ENCODE data around the gene PARM1. TPM values are rescaled to one million over a fixed set of nuclear protein-coding genes. Genes with fewer than 3 reads are reported as not detected.

Gene PARM1
- total RNA-seq, 8 experiments from 2014 or later: 0.21 to 29.5 (median 2.2) TPM

GRCh38 chr4:75025431-75025830 is 92.5 kb downstream of the PARM1 start:
- Histone ChIP-seq H3K4me1 (replicated peaks in 1 of 2) (no peaks in the 10 kb centered on the region), H3K27ac (no peak overlapping the region), H3K4me3 (no peak overlapping the region)
- WGBS, 10 experiments: 0 to 95% (median 79%) methylated on average over 1 to 5 of the region's 5 CpGs
- in situ Hi-C loops (cut with MboI; ENCODE audit: low pct_unique_long_range_greater_than_20kb in 2 of 9, low sequenced_read_pairs in 9 of 9, unreplicated experiment in 9 of 9): no loop called here
- ATAC-seq (replicated peaks in 6 of 8): no peak

- ATAC-seq (replicated peaks in 6 of 8): no peak
- Histone ChIP-seq H3K4me1 (replicated peaks in 1 of 2) (no peaks in the 10 kb centered on the region), H3K4me3 (no peak overlapping the region), H3K27ac (no peak overlapping the region)
- in situ Hi-C loops (cut with MboI; ENCODE audit: low pct_unique_long_range_greater_than_20kb in 2 of 9, low sequenced_read_pairs in 9 of 9, unreplicated experiment in 9 of 9): no loop called here
- WGBS, 10 experiments: 15 to 98% (median 82%) methylated on average over 3 to 6 of the region's 6 CpGs; no CpG with 5 or more reads in 2 of the 10 experiments
Observed at GRCh38 chr4:75028196-75028854, 95.4 kb downstream of the PARM1 start.

DNA sequence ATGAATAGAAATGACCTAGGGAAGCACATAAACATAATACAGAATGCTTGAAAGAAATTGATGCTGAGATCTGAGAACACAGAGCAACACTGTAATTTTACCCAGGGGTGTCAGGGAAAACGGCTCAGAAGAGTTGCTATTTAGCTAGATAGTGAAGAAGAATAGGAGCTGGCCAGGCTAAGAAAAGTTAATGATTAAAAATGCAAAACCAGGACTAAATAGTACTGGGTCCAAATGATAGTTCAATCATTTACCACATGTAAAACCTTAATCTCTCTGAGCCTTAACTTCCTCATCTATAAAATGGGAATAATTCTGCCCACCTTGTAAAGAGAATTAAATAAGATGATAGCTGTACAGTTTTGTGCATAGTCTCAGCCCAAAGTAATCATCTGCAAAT is 97.1 kb downstream of the PARM1 start:
- no peak for ATAC-seq (replicated peaks in 6 of 8)
- H3K4me1 ChIP-seq (replicated peaks in 1 of 2): peaks cover 0 to 8% of the 10 kb centered on the region in 2 donors
- in situ Hi-C loops (cut with MboI; ENCODE audit: low pct_unique_long_range_greater_than_20kb in 2 of 9, low sequenced_read_pairs in 9 of 9, unreplicated experiment in 9 of 9): no loop called here
- H3K27ac ChIP-seq: no peak overlapping the region
- 0 to 75% (median 29%) methylated on average over 1 of the region's 1 CpG for WGBS, 10 experiments
- H3K4me3 ChIP-seq: no peak overlapping the region

GRCh38 chr4:75030649-75031235 is 97.8 kb downstream of the PARM1 start:
- Histone ChIP-seq H3K27ac (no peak overlapping the region), H3K4me1 (replicated peaks in 1 of 2) (peaks cover 0 to 8% of the 10 kb centered on the region in 2 donors), H3K4me3 (no peak overlapping the region)
- in situ Hi-C loops (cut with MboI; ENCODE audit: low pct_unique_long_range_greater_than_20kb in 2 of 9, low sequenced_read_pairs in 9 of 9, unreplicated experiment in 9 of 9): no loop called here
- WGBS, 10 experiments: 0 to 100% (median 93%) methylated on average over 1 to 3 of the region's 3 CpGs; no CpG with 5 or more reads in 3 of the 10 experiments
- no peak for ATAC-seq (replicated peaks in 6 of 8)

DNA sequence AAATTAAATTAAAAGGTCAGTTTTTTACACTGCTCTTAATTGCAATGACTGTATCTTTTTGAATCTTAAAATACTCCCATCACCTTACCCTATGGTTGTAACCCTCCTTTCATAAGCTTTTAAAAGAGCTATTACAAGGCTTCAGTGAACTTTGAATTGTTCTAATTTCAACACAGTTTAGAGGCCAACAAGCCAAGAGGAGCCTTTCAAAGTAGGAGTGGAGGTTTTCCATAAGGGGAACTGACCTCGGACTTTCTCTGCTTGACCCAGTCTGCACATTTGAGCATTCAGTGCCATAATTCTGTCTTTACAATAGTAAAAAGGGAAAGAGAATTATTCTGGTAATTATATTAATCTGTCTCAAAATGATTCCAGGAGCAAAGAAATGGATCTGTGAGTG is 98.9 kb downstream of the PARM1 start:
- WGBS, 10 experiments: 0 to 100% (median 82%) methylated on average over 1 of the region's 1 CpG; no CpG with 5 or more reads in 3 of the 10 experiments
- no peak for ATAC-seq (replicated peaks in 6 of 8)

GRCh38 chr4:75034523-75034922 is 101.6 kb downstream of the PARM1 start:
- ATAC-seq (replicated peaks in 6 of 8): peak in 3 of 8 experiments; percentile 39 to 73 (median 65)
- Histone ChIP-seq H3K4me3 (no peak overlapping the region), H3K4me1 (replicated peaks in 1 of 2) (peaks cover 0 to 8% of the 10 kb centered on the region in 2 donors), H3K27ac (no peak overlapping the region)
- WGBS, 10 experiments: 0 to 65% (median 19%) methylated on average over 1 to 3 of the region's 3 CpGs; no CpG with 5 or more reads in 1 of the 10 experiments
- in situ Hi-C loops (cut with MboI; ENCODE audit: low pct_unique_long_range_greater_than_20kb in 2 of 9, low sequenced_read_pairs in 9 of 9, unreplicated experiment in 9 of 9): no loop called here

More for the DNA sequence above, 98.9 kb downstream of the PARM1 start:
- in situ Hi-C loops (cut with MboI; ENCODE audit: low pct_unique_long_range_greater_than_20kb in 2 of 9, low sequenced_read_pairs in 9 of 9, unreplicated experiment in 9 of 9): no loop called here
- Histone ChIP-seq H3K4me3 (no peak overlapping the region), H3K27ac (no peak overlapping the region), H3K4me1 (replicated peaks in 1 of 2) (peaks cover 0 to 8% of the 10 kb centered on the region in 2 donors)

DNA sequence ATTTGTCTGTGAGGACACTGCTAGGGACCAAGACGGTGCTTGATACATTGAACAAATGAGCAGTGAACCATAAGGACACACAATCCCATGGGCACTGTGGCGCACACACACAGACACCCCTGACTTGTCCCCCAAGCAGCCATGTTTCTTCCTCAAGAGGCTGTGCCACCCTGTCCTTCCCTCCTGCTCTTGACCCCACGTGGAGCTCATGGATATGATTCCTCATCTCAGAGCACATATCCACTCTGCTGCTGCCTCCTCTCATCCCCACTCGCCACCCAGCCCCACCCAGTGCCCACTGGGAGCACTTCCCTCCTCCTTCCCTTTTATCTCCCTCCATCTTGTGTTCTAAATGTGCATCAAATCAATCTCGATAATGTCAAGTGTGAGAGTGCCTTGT is 102.4 kb downstream of the PARM1 start:
- H3K4me3 ChIP-seq: no peak overlapping the region
- WGBS, 10 experiments: 0 to 100% (median 29%) methylated on average over 1 to 3 of the region's 5 CpGs; no CpG with 5 or more reads in 3 of the 10 experiments
- ATAC-seq (replicated peaks in 6 of 8): no peak
- H3K27ac ChIP-seq: no peak overlapping the region
- H3K4me1 ChIP-seq (replicated peaks in 1 of 2): peaks cover 0 to 8% of the 10 kb centered on the region in 2 donors
- in situ Hi-C loops (cut with MboI; ENCODE audit: low pct_unique_long_range_greater_than_20kb in 2 of 9, low sequenced_read_pairs in 9 of 9, unreplicated experiment in 9 of 9): no loop called here

DNA sequence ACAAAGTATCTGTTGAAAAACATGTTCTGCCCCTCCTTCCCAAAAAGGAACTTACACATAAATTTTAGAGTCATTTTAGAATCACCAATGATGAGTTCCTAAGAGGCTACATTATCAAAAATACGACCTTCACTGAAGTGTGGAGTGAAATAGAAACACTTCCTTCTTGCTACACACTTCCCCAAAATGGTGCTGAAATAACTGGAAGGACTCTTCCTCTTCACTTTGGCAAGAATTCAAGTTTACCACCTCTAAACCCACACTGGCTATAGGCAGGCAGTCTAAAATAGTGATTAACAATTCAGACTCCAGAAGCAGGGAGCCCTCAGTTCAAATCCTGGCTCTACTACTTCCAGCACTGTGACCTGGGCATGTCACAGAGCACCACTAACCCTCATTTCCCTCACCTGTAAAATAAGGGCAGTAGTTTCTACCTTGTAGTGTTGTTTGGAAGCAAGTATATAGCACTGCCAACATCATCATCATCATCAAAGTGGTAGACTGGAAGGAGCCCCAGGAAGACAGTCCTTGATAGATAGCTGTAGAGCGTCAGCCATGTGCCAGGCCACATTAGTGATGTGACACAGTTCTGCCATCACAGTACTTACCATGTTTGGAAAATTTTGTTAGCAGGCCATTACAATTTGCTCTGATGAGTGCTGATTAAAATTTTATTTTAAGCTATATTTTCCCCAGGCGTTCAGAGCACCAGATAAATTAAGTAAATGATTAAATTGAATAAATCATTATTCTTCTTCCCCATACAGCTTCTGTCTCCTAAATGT is 103.3 kb downstream of the PARM1 start:
- 0 to 100% (median 94%) methylated on average over 1 to 3 of the region's 3 CpGs for WGBS, 10 experiments
- Histone ChIP-seq H3K4me3 (no peak overlapping the region), H3K27ac (no peak overlapping the region), H3K4me1 (replicated peaks in 1 of 2) (peaks cover 0 to 8% of the 10 kb centered on the region in 2 donors)
- ATAC-seq (replicated peaks in 6 of 8): no peak
- in situ Hi-C loops (cut with MboI; ENCODE audit: low pct_unique_long_range_greater_than_20kb in 2 of 9, low sequenced_read_pairs in 9 of 9, unreplicated experiment in 9 of 9): no loop called here

GRCh38 chr4:75037252-75037651 is 104.3 kb downstream of the PARM1 start:
- peaks cover 0 to 8% of the 10 kb centered on the region in 2 donors for H3K4me1 ChIP-seq (replicated peaks in 1 of 2)
- 33 to 90% (median 67%) methylated on average over 1 of the region's 1 CpG; no CpG with 5 or more reads in 3 of the 10 experiments for WGBS, 10 experiments
- no peak for ATAC-seq (replicated peaks in 6 of 8)
- no peak overlapping the region for H3K4me3 ChIP-seq
- H3K27ac ChIP-seq: no peak overlapping the region
- in situ Hi-C loops (cut with MboI; ENCODE audit: low pct_unique_long_range_greater_than_20kb in 2 of 9, low sequenced_read_pairs in 9 of 9, unreplicated experiment in 9 of 9): no loop called here

- 17 to 100% (median 82%) methylated on average over 1 to 4 of the region's 4 CpGs; no CpG with 5 or more reads in 3 of the 10 experiments for WGBS, 10 experiments
- no peak for ATAC-seq (replicated peaks in 6 of 8)
- no peak overlapping the region for H3K4me3 ChIP-seq
- H3K27ac ChIP-seq: no peak overlapping the region
- H3K4me1 ChIP-seq (replicated peaks in 1 of 2): peaks cover 0 to 8% of the 10 kb centered on the region in 2 donors
- in situ Hi-C loops (cut with MboI; ENCODE audit: low pct_unique_long_range_greater_than_20kb in 2 of 9, low sequenced_read_pairs in 9 of 9, unreplicated experiment in 9 of 9): no loop called here
Observed at GRCh38 chr4:75038376-75038775, 105.5 kb downstream of the PARM1 start.

DNA sequence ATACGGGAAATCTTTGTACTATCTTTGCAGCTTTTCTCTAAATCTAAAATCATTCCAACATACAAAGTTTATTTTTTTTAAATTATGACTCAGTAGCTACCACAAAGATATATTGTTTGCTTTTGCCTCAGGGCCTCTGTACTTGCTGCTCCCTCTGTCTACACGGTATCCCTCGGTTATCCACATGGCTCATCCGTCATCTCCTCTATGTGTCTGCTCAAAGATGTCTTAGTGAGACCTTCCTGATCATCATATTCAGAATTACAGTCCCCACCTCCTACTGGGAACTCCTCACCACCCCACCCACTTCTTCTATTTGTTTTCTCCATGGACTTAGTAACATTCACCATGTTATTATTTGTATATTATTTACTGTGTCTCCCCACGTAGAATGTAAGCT is 107.8 kb downstream of the PARM1 start:
- in situ Hi-C loops (cut with MboI; ENCODE audit: low pct_unique_long_range_greater_than_20kb in 2 of 9, low sequenced_read_pairs in 9 of 9, unreplicated experiment in 9 of 9): no loop called here
- no peak overlapping the region for H3K4me3 ChIP-seq
- 0 to 100% (median 93%) methylated on average over 1 to 5 of the region's 5 CpGs; no CpG with 5 or more reads in 1 of the 10 experiments for WGBS, 10 experiments
- peak in 2 of 8 experiments; percentile 77 for ATAC-seq (replicated peaks in 6 of 8)
- no peak overlapping the region for H3K27ac ChIP-seq
- H3K4me1 ChIP-seq (replicated peaks in 1 of 2): no peaks in the 10 kb centered on the region

DNA sequence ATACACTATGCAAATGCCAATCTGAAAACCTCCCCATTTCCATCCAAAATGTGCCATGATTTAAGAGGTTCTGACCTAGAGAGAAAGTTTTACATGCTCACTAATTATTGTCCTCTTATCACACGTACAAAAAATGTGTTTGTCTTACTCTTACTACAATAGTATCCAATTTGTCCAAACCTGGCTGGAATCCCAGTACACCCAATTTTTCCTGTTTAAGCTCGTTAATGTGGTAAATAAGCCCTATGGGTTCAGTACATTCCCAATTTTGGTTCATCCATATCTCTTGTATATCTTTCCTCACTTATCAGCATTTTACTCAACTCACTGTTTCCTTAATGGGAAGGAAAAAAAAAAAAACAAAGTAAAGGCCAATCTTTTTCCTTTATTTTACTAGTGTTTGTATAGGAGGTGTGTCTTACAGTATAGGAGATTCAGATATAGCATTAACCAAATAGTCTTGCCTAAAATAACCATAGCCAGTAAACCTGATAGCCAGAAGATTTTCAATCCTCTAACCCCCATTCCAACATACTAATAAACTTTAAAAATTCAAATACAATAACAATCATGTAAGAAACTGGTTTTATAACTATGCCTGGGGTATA is 109.8 kb downstream of the PARM1 start:
- in situ Hi-C loops (cut with MboI; ENCODE audit: low pct_unique_long_range_greater_than_20kb in 2 of 9, low sequenced_read_pairs in 9 of 9, unreplicated experiment in 9 of 9): no loop called here
- H3K27ac ChIP-seq: no peak overlapping the region
- H3K4me3 ChIP-seq: no peak overlapping the region
- no peaks in the 10 kb centered on the region for H3K4me1 ChIP-seq (replicated peaks in 1 of 2)
- no peak for ATAC-seq (replicated peaks in 6 of 8)
- 0 to 100% (median 83%) methylated on average over 1 to 2 of the region's 2 CpGs; no CpG with 5 or more reads in 1 of the 10 experiments for WGBS, 10 experiments

DNA sequence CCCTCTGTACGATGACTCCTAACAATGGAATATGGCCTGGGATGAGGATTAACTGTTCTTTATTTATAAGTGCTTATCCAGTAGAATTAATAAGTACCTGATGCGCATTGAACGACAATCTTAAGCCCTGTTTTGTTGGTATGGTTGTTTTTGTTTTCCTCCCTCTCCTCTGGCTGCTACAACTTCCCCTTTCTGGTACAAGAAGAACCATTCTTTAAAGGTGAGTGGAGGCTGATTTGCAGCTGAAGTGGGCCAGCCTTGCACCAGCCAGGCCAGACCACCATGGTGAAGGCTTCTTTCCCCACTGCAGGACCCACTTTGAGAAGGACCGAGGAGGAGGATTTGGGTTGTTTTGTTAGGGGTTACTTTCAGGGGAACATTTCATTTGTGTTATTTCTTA is 113.3 kb downstream of the PARM1 start:
- ATAC-seq (replicated peaks in 6 of 8): no peak
- H3K4me1 ChIP-seq (replicated peaks in 1 of 2): no peaks in the 10 kb centered on the region
- in situ Hi-C loops (cut with MboI; ENCODE audit: low pct_unique_long_range_greater_than_20kb in 2 of 9, low sequenced_read_pairs in 9 of 9, unreplicated experiment in 9 of 9): no loop called here
- no peak overlapping the region for H3K27ac ChIP-seq
- 26 to 100% (median 90%) methylated on average over 1 to 4 of the region's 4 CpGs; no CpG with 5 or more reads in 1 of the 10 experiments for WGBS, 10 experiments
- no peak overlapping the region for H3K4me3 ChIP-seq
